T-helper 17 cell (primary cell): ENCODE measurements around the gene SMTN. TPM values are rescaled to one million over a fixed set of nuclear protein-coding genes. Genes with fewer than 3 reads are reported as not detected.

Experiments used
- ATAC-seq: fragments of 150-1000 bp; cut with Tn5 transposase; 2 replicates; pipeline ENCODE4 v1.10.0; 2021; ENCODE audit warnings: mild to moderate bottlenecking, moderate library complexity
- DNase-seq, 3 donors: peaks; one replicate each; pipeline versions ENCODE4 v3.0.0 to v3.0.0-alpha.2; 2020 to 2021
- H3K9me3 ChIP-seq: one replicate; pipeline ENCODE4 v1.7.0; 2013; ENCODE audit warnings: low read length, mild to moderate bottlenecking; ENCODE audit not compliant: control insufficient read depth, poor library complexity, severe bottlenecking
- H3K27ac Mint-ChIP-seq: one replicate; pipeline ENCODE4 v1.8.0; 2022; ENCODE audit warnings: mild to moderate bottlenecking, moderate library complexity, mixed read lengths
- H3K27me3 Mint-ChIP-seq: one replicate; pipeline ENCODE4 v1.8.0; 2022; ENCODE audit warnings: mixed read lengths
- H3K36me3 Mint-ChIP-seq: one replicate; pipeline ENCODE4 v1.8.0; 2022; ENCODE audit warnings: low read depth, mixed read lengths
- H3K4me1 Mint-ChIP-seq: one replicate; pipeline ENCODE4 v1.8.0; 2022; ENCODE audit warnings: mild to moderate bottlenecking, mixed read lengths
- H3K4me3 Mint-ChIP-seq: one replicate; pipeline ENCODE4 v1.8.0; 2022; ENCODE audit warnings: mild to moderate bottlenecking, moderate library complexity, mixed read lengths
- total RNA-seq, 4 donors: library from RNA in 2 of 4; stranded (reverse) in 2 of 4; gene quantifications; one replicate each; pipeline ENCODE4 v1.2.3 and lab custom pipeline; 2022 to 2026

SMTN gene
- total RNA-seq, 2 donors from 2014 or later: 1.8 to 4.9 TPM

- peaks cover 22% of the 10 kb centered on the region for H3K27me3 Mint-ChIP-seq
- no peak for DNase-seq
- H3K36me3 Mint-ChIP-seq: no peaks in the 10 kb centered on the region
- no peak overlapping the region for H3K4me3 Mint-ChIP-seq
- no peaks in the 10 kb centered on the region for H3K9me3 ChIP-seq
- no peak for ATAC-seq
- H3K27ac Mint-ChIP-seq: peak overlapping the region; percentile 14
- H3K4me1 Mint-ChIP-seq: peaks cover 2% of the 10 kb centered on the region
These were observed 72.2 kb downstream of the SMTN start for GRCh38 chr22:31153357-31153756.

Other genes with a start within 250 kb of the SMTN start
- 10 to 100 TPM; 28.9 to 35.9 TPM for gene MORC2, start 112.5 kb upstream of the SMTN start, total RNA-seq
- 10 to 100 TPM; 78.9 to 82.9 TPM for gene TUG1, start 112.1 kb upstream of the SMTN start, total RNA-seq
- gene SELENOM, start 26.2 kb downstream of the SMTN start, total RNA-seq: 10 to 100 TPM; 33.2 to 54.8 TPM
- under 1 TPM in 1 of 2 donors, not detected in 1; 0.25 TPM for gene INPP5J, start 41.6 kb downstream of the SMTN start, total RNA-seq
- not detected for gene PLA2G3, start 59.2 kb downstream of the SMTN start, total RNA-seq
- gene RNF185, start 78.9 kb downstream of the SMTN start, total RNA-seq: 10 to 100 TPM; 10.5 to 11.2 TPM
- gene LIMK2, start 131.0 kb downstream of the SMTN start, total RNA-seq: 10 to 100 TPM; 20.7 to 25.3 TPM
- 100 to 1,000 TPM; 388 to 426 TPM for gene PIK3IP1, start 211.2 kb downstream of the SMTN start, total RNA-seq